Fibroblast of lung (primary cell): ENCODE measurements around the gene CD151. TPM values are rescaled to one million over a fixed set of nuclear protein-coding genes. Genes with fewer than 3 reads are reported as not detected.

Source experiments
- DNase-seq, 2 donors: peaks; one replicate each; pipeline versions ENCODE4 v3.0.0 to v3.0.0-alpha.2; 2010; ENCODE audit warnings: low read depth in 2 of 2
- H2AFZ ChIP-seq: 2 replicates; pipeline ENCODE4 v1.5.1; 2012; ENCODE audit warnings: low read length, control low read depth, inconsistent platforms
- H3K27ac ChIP-seq: 2 replicates; pipeline ENCODE4 v1.5.1; 2011; ENCODE audit warnings: low read length, control low read depth; ENCODE audit not compliant: insufficient read depth
- H3K27me3 ChIP-seq: 2 replicates; pipeline ENCODE4 v1.5.1; 2011; ENCODE audit warnings: mild to moderate bottlenecking, low read length; ENCODE audit not compliant: control insufficient read depth, insufficient read depth
- H3K36me3 ChIP-seq: 2 replicates; pipeline ENCODE4 v1.5.1; 2011; ENCODE audit warnings: low read length; ENCODE audit not compliant: control insufficient read depth, insufficient read depth
- H3K4me1 ChIP-seq: 2 replicates; pipeline ENCODE4 v1.5.1; 2011; ENCODE audit warnings: low read length; ENCODE audit not compliant: control insufficient read depth, insufficient read depth; ENCODE audit errors: extremely low read depth
- H3K4me2 ChIP-seq: 2 replicates; pipeline ENCODE4 v1.5.1; 2011; ENCODE audit warnings: low read length, control low read depth; ENCODE audit not compliant: insufficient read depth; ENCODE audit errors: extremely low read depth
- H3K4me3 ChIP-seq, 4 experiments: fragments of 200-600 bp in 1 of 4; sonication (generic) in 1 of 4; replicated peaks in 1 of 4; 2 replicates each; pipeline ENCODE4 v1.5.1; 2011 to 2016; ENCODE audit warnings: low read length in 4 of 4, low read depth in 3 of 4, mild to moderate bottlenecking in 3 of 4, control low read depth in 2 of 4, inconsistent platforms in 1 of 4, mixed read lengths in 1 of 4; ENCODE audit not compliant: insufficient read depth in 1 of 4; ENCODE audit errors: control extremely low read depth in 1 of 4
- H3K79me2 ChIP-seq: 2 replicates; pipeline ENCODE4 v1.5.1; 2012; ENCODE audit warnings: mild to moderate bottlenecking, low read length, inconsistent platforms; ENCODE audit not compliant: control insufficient read depth, insufficient read depth
- H3K9ac ChIP-seq: 2 replicates; pipeline ENCODE4 v1.5.1; 2011; ENCODE audit warnings: mild to moderate bottlenecking, low read length, control low read depth; ENCODE audit not compliant: insufficient read depth
- H3K9me3 ChIP-seq: 2 replicates; pipeline ENCODE4 v1.5.1; 2012; ENCODE audit warnings: low read depth, low read length; ENCODE audit not compliant: control insufficient read depth, insufficient read depth
- H4K20me1 ChIP-seq: 2 replicates; pipeline ENCODE4 v1.5.1; 2011; ENCODE audit warnings: low read length; ENCODE audit not compliant: control insufficient read depth, insufficient read depth; ENCODE audit errors: extremely low read depth
- EZH2 ChIP-seq: IDR thresholded peaks from 2 replicates; pipeline ENCODE4 v1.5.1; 2012; ENCODE audit warnings: low read length, control low read depth, mild to moderate bottlenecking; ENCODE audit errors: missing control alignments
- polyA plus RNA-seq, 2 donors: library from polyadenylated mRNA; depleted of rRNA in 1 of 2; stranded (reverse) in 1 of 2; unstranded in 1 of 2; fragments of >200 nt; gene quantifications; 2 replicates each; pipeline ENCODE4 v1.2.1, GENCODE V29; 2011 to 2012; ENCODE audit warnings: missing spikeins in 1 of 2
- total RNA-seq: library from RNA; depleted of rRNA; stranded (reverse); fragments of >200 nt; gene quantifications from 2 replicates; pipeline ENCODE4 v1.2.1, GENCODE V29; 2014
- TF ChIP-seq, protein P1 (sequence below), 2 donors: IDR thresholded peaks in 1 of 2; conservative IDR thresholded peaks in 1 of 2; 1 replicate in 1 of 2; 2 replicates in 1 of 2; pipeline ENCODE4 v1.5.1; 2011 to 2012; ENCODE audit warnings: low read length in 2 of 2, control low read depth in 1 of 2, inconsistent platforms in 1 of 2, low read depth in 1 of 2, mild to moderate bottlenecking in 1 of 2

Gene CD151
- total and polyA plus RNA-seq, 2 donors (not counting 1 experiment from before 2014, with no cell fraction given), result 547 to 711 TPM

DNA sequence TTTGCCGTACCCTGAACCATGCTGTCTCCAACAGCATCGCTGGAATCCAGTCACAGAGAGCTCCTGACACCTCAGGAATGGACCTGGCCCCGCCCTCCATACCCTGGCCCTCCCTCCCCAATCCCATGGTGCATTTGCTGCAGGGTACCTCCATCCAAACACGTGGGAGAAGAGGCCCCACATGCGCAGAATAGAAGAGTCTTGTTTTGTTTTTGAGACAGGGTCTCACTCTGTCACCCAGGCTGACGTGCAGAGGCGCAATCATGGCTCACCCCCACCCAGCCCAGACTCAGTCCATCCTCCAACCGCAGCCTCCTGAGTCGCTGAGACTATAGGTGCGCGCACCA lies 16.3 kb upstream of the CD151 start:
- Histone ChIP-seq H3K27ac (no peak overlapping the region), H3K27me3 (no peaks in the 10 kb centered on the region), H3K4me2 (no peak overlapping the region), H3K9me3 (no peaks in the 10 kb centered on the region), H3K79me2 (peaks cover 26% of the 10 kb centered on the region), H3K4me3 (no peak overlapping the region), H3K9ac (no peak overlapping the region), H3K4me1 (peaks cover 18% of the 10 kb centered on the region), H4K20me1 (no peaks in the 10 kb centered on the region), H2AFZ (no peak overlapping the region), H3K36me3 (peaks cover 24% of the 10 kb centered on the region)
- no peak for TF ChIP-seq EZH2
- TF ChIP-seq, protein P1, sequence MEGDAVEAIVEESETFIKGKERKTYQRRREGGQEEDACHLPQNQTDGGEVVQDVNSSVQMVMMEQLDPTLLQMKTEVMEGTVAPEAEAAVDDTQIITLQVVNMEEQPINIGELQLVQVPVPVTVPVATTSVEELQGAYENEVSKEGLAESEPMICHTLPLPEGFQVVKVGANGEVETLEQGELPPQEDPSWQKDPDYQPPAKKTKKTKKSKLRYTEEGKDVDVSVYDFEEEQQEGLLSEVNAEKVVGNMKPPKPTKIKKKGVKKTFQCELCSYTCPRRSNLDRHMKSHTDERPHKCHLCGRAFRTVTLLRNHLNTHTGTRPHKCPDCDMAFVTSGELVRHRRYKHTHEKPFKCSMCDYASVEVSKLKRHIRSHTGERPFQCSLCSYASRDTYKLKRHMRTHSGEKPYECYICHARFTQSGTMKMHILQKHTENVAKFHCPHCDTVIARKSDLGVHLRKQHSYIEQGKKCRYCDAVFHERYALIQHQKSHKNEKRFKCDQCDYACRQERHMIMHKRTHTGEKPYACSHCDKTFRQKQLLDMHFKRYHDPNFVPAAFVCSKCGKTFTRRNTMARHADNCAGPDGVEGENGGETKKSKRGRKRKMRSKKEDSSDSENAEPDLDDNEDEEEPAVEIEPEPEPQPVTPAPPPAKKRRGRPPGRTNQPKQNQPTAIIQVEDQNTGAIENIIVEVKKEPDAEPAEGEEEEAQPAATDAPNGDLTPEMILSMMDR (conservative IDR thresholded peaks at IDR 0.05 in 1 of 2, IDR thresholded peaks at IDR 0.05 in 1 of 2; ENCODE audit: low read depth in 1 of 2, low read length in 2 of 2), result no peak
- DNase-seq, result no peak

DNA sequence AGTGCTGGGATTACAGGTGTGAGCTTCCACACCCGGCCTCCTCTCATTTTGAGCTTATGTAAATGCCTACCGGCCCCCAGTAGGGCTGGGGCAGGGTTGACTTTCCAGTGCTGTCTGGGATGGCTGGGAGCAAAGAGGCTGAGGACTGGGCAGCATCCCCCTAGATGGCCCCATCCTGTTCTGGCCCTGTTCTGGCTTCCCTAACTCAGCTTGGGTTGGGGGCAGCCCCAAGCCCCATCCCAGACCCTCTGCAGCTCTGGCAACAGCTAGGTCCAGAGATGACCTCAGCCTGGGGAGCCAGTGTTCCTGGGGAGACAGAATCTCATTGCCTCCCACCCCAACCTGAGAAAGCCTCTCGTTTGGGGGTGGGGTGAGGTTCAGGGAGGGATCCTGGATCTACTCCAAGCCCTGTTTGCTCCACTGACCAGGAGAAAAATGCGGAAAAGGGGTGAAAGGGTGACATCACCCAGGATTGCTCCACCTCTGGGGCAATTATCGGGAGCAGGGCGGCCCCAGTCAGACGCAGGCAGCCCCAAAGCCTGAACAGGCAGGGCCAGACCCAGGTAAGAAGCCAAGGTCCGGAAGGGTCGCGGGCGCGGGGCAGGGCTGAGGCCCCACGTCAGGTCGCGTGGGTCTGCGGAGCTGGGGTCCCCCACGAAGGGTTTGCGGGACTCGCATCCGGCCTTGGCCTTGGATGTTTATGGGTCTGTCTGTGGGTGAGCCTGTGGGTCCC lies 14.2 kb upstream of the CD151 start, which contains the start of gene PNPLA2:
Gene PNPLA2, plus strand, starts transcription at position 519 of the 733 bp plus-strand sequence. CDS start 805 bp downstream, outside the sequence.
- Histone ChIP-seq H3K27ac (peak within 1 kb of the TSS; percentile 82), H3K9ac (peak within 1 kb of the TSS; percentile 90), H3K4me3 (peak within 1 kb of the TSS; percentile 46 to 81 (median 66)), H3K27me3 (no peaks in the 10 kb centered on the region), H3K4me2 (peak within 1 kb of the TSS; percentile 82), H4K20me1 (no peaks in the 10 kb centered on the region), H3K9me3 (no peaks in the 10 kb centered on the region), H2AFZ (peak within 1 kb of the TSS; percentile 46), H3K4me1 (peaks cover 20% of the 10 kb centered on the region), H3K79me2 (peaks cover 16% of the 10 kb centered on the region), H3K36me3 (peaks cover 10% of the 10 kb centered on the region)
- TF ChIP-seq, protein P1 (conservative IDR thresholded peaks at IDR 0.05 in 1 of 2, IDR thresholded peaks at IDR 0.05 in 1 of 2; ENCODE audit: low read depth in 1 of 2, low read length in 2 of 2), result no peak
- no peak for TF ChIP-seq EZH2
- peak in 1 of 2 donors; percentile 56 for DNase-seq

DNA sequence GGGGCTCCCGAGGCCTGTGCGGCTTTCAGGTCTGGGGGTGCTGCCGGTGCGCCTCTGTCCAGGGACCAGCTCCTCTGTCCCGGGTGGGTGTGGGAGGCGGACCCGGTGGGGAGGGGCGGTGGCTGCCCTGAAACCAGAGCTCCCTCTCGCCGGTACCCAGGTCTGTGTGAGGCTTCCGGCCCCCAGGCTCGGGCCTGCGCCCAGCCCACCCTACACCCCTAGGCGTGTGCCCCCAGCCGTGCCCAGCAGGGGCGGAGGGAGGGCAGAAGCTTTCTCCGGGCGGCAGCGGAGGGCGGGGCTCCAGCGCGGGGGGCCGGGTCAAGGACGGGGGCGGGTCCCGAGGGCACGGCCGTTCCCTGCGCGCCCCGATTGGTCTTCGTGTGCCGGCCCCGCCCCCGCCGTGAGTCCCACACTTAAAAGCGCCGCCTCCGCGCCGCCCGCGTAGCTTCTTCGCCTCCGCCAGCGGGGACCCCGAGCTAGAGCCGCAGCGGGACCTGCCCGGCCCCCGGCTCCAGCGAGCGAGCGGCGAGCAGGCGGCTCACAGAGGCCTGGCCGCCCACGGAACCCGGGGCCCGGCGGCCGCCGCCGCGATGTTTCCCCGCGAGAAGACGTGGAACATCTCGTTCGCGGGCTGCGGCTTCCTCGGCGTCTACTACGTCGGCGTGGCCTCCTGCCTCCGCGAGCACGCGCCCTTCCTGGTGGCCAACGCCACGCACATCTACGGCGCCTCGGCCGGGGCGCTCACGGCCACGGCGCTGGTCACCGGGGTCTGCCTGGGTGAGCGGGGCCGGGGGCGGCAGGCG lies 13.4 kb upstream of the CD151 start:
- Histone ChIP-seq H3K27ac (peak overlapping the region; percentile 82), H3K79me2 (peaks cover 16% of the 10 kb centered on the region), H3K4me3 (peak overlapping the region; percentile 46 to 81 (median 66)), H3K27me3 (no peaks in the 10 kb centered on the region), H3K4me2 (peak overlapping the region; percentile 82), H4K20me1 (no peaks in the 10 kb centered on the region), H2AFZ (peak overlapping the region; percentile 46), H3K4me1 (peaks cover 20% of the 10 kb centered on the region), H3K9ac (peak overlapping the region; percentile 90), H3K36me3 (peaks cover 12% of the 10 kb centered on the region), H3K9me3 (no peaks in the 10 kb centered on the region)
- peak; percentile 73 to 80 for DNase-seq
- TF ChIP-seq EZH2, result no peak
- TF ChIP-seq, protein P1 (conservative IDR thresholded peaks at IDR 0.05 in 1 of 2, IDR thresholded peaks at IDR 0.05 in 1 of 2; ENCODE audit: low read depth in 1 of 2, low read length in 2 of 2), result no peak
